H1 (cell line): ENCODE measurements around the gene TNIP3. TPM values are rescaled to one million over a fixed set of nuclear protein-coding genes. Genes with fewer than 3 reads are reported as not detected.

Source experiments
- CTCF ChIA-PET: fragments of 300-600 bp; sonication (Branson Sonifier 250); formaldehyde crosslinking; loops from one replicate; lab custom pipeline; 2021; ENCODE audit not compliant: partially characterized antibody; lab: Charles Lee
- POLR2A ChIA-PET: fragments of 300-600 bp; sonication (Branson Sonifier 250); formaldehyde crosslinking; loops from one replicate; lab custom pipeline; 2021; ENCODE audit warnings: inconsistent platforms; ENCODE audit not compliant: partially characterized antibody; lab: Charles Lee
- DNase-seq, 2 experiments: peaks; one replicate each; pipeline versions ENCODE4 v3.0.0 to v3.0.0-alpha.2; 2010 to 2022; ENCODE audit warnings: low spot score in 2 of 2, low read depth in 1 of 2, mixed read lengths in 1 of 2
- FAIRE-seq: peaks from 2 replicates; lab custom pipeline; 2011; peaks lifted over from hg19 to GRCh38; lab: Jason Lieb, UNC
- H2AFZ ChIP-seq: 2 replicates; pipeline ENCODE4 v1.8.1; 2012; ENCODE audit warnings: low read length, inconsistent platforms
- H2AK5ac ChIP-seq: 2 replicates; pipeline ENCODE4 v1.6.1; 2013; ENCODE audit warnings: low read depth, low read length
- H2BK120ac ChIP-seq: replicated peaks from 2 replicates; pipeline ENCODE3; 2013; ENCODE audit warnings: low read depth, low read length, inconsistent platforms
- H2BK12ac ChIP-seq: 2 replicates; pipeline ENCODE4 v1.6.1; 2013; ENCODE audit warnings: low read depth, low read length
- H2BK15ac ChIP-seq: 2 replicates; pipeline ENCODE4 v1.6.1; 2013; ENCODE audit warnings: low read length
- H2BK20ac ChIP-seq: 2 replicates; pipeline ENCODE4 v1.6.1; 2013; ENCODE audit warnings: low read length
- H2BK5ac ChIP-seq: 2 replicates; pipeline ENCODE4 v1.6.1; 2013; ENCODE audit warnings: low read depth, low read length
- H3K14ac ChIP-seq: 2 replicates; pipeline ENCODE4 v1.6.1; 2013; ENCODE audit warnings: inconsistent platforms; ENCODE audit not compliant: insufficient read length
- H3K18ac ChIP-seq: 2 replicates; pipeline ENCODE4 v1.6.1; 2013; ENCODE audit warnings: low read length; ENCODE audit errors: extremely low read depth
- H3K23ac ChIP-seq: 2 replicates; pipeline ENCODE4 v1.6.1; 2013; ENCODE audit warnings: inconsistent platforms; ENCODE audit not compliant: insufficient read length
- H3K23me2 ChIP-seq: 2 replicates; pipeline ENCODE4 v1.6.1; 2013; ENCODE audit warnings: low read depth, low read length
- H3K27ac ChIP-seq: 2 replicates; pipeline ENCODE4 v1.6.1; 2011; ENCODE audit warnings: low read depth, low read length, inconsistent platforms
- H3K27me3 ChIP-seq, 4 experiments: replicated peaks in 1 of 4; 1 replicate in 1 of 4; 2 replicates in 3 of 4; pipeline versions ENCODE4 v1.6.1 to v1.8.1; 2011 to 2013; ENCODE audit warnings: low read length in 3 of 4, mild to moderate bottlenecking in 3 of 4, inconsistent platforms in 2 of 4, mixed read lengths in 2 of 4, moderate library complexity in 1 of 4; ENCODE audit not compliant: control insufficient read depth in 3 of 4, insufficient read depth in 3 of 4; ENCODE audit errors: extremely low read depth in 1 of 4
- H3K36me3 ChIP-seq, 4 experiments: 2 replicates each; pipeline versions ENCODE4 v1.6.1 to v1.8.1; 2011 to 2013; ENCODE audit warnings: mild to moderate bottlenecking in 4 of 4, low read length in 3 of 4, moderate library complexity in 2 of 4, control low read depth in 1 of 4, inconsistent platforms in 1 of 4; ENCODE audit not compliant: insufficient read depth in 4 of 4, control insufficient read depth in 2 of 4
- H3K4ac ChIP-seq: replicated peaks from 2 replicates; pipeline ENCODE3; 2013; ENCODE audit warnings: low read length, low read depth, mixed read lengths, inconsistent platforms; ENCODE audit not compliant: insufficient read length
- H3K4me1 ChIP-seq, 4 experiments: replicated peaks in 1 of 4; 1 replicate in 1 of 4; 2 replicates in 3 of 4; pipeline versions ENCODE4 v1.6.1 to v1.8.1; 2011 to 2013; ENCODE audit warnings: low read length in 3 of 4, inconsistent platforms in 2 of 4, mixed read lengths in 1 of 4; ENCODE audit not compliant: insufficient read depth in 4 of 4, control insufficient read depth in 3 of 4
- H3K4me2 ChIP-seq, 2 experiments: 2 replicates each; pipeline versions ENCODE4 v1.6.1 to v1.8.1; 2011 to 2013; ENCODE audit warnings: low read depth in 2 of 2, low read length in 2 of 2, control low read depth in 1 of 2, inconsistent platforms in 1 of 2, mild to moderate bottlenecking in 1 of 2; ENCODE audit not compliant: insufficient read depth in 1 of 2
- H3K4me3 ChIP-seq, 4 experiments: fragments of 200-600, 300-600 bp in 1 of 4; sonication (generic), shearing (Covaris generic), sonication (Bioruptor Twin) in 1 of 4; 2 replicates each; pipeline versions ENCODE4 v1.5.1 to v1.8.1; 2011 to 2016; ENCODE audit warnings: low read length in 4 of 4, low read depth in 3 of 4, control low read depth in 2 of 4, inconsistent platforms in 2 of 4, mild to moderate bottlenecking in 2 of 4, mixed read lengths in 1 of 4, moderate library complexity in 1 of 4; ENCODE audit not compliant: insufficient read depth in 2 of 4; ENCODE audit errors: extremely low read depth in 1 of 4
- H3K56ac ChIP-seq: replicated peaks from 2 replicates; pipeline ENCODE3; 2013; ENCODE audit warnings: low read depth, mild to moderate bottlenecking, mixed read lengths, low read length, inconsistent platforms; ENCODE audit not compliant: insufficient read length
- H3K79me1 ChIP-seq: 2 replicates; pipeline ENCODE4 v1.6.1; 2013; ENCODE audit warnings: low read depth, low read length, control low read depth
- H3K79me2 ChIP-seq, 2 experiments: 2 replicates each; pipeline versions ENCODE4 v1.6.1 to v1.8.1; 2012 to 2013; ENCODE audit warnings: low read length in 2 of 2, mild to moderate bottlenecking in 2 of 2, inconsistent platforms in 1 of 2; ENCODE audit not compliant: insufficient read depth in 2 of 2, control insufficient read depth in 1 of 2
- H3K9ac ChIP-seq, 4 experiments: replicated peaks in 1 of 4; 1 replicate in 1 of 4; 2 replicates in 3 of 4; pipeline versions ENCODE4 v1.6.1 to v1.8.1; 2011 to 2013; ENCODE audit warnings: low read depth in 3 of 4, low read length in 3 of 4, control low read depth in 2 of 4, mild to moderate bottlenecking in 2 of 4, moderate library complexity in 2 of 4, inconsistent platforms in 1 of 4; ENCODE audit errors: extremely low read depth in 1 of 4
- H3K9me3 ChIP-seq, 2 experiments: 2 replicates each; pipeline versions ENCODE4 v1.6.1 to v1.8.1; 2012 to 2013; ENCODE audit warnings: mild to moderate bottlenecking in 2 of 2, moderate library complexity in 2 of 2, control low read depth in 1 of 2, inconsistent platforms in 1 of 2, low read depth in 1 of 2, low read length in 1 of 2, mixed read lengths in 1 of 2; ENCODE audit not compliant: insufficient read depth in 2 of 2
- H4K20me1 ChIP-seq, 2 experiments: replicated peaks in 1 of 2; 2 replicates each; pipeline versions ENCODE3 to v1.8.1; 2011 to 2013; ENCODE audit warnings: inconsistent platforms in 2 of 2, low read length in 2 of 2, mild to moderate bottlenecking in 1 of 2; ENCODE audit not compliant: insufficient read depth in 2 of 2, control insufficient read depth in 1 of 2
- H4K5ac ChIP-seq: 2 replicates; pipeline ENCODE4 v1.6.1; 2013; ENCODE audit warnings: low read length, low read depth, mixed read lengths, inconsistent platforms; ENCODE audit not compliant: insufficient read length
- H4K8ac ChIP-seq: 2 replicates; pipeline ENCODE4 v1.8.0; 2013; ENCODE audit warnings: mild to moderate bottlenecking, moderate library complexity, low read length, inconsistent platforms; ENCODE audit not compliant: insufficient read depth; ENCODE audit errors: extremely low read depth
- H4K91ac ChIP-seq: replicated peaks from 2 replicates; pipeline ENCODE3; 2013; ENCODE audit warnings: low read length, mixed read lengths, inconsistent platforms; ENCODE audit not compliant: insufficient read length
- BRCA1 ChIP-seq: IDR thresholded peaks from 2 replicates; pipeline ENCODE4 v1.6.1; 2012; ENCODE audit warnings: low read depth, low read length, improper control_type of control experiment
- CBX8 ChIP-seq: fragments of 300-800, 300-1000 bp; sonication (generic); IDR thresholded peaks from 2 replicates; pipeline ENCODE4 v1.7.1; 2016; ENCODE audit warnings: low read depth, low read length, borderline replicate concordance
- CHD1 ChIP-seq: IDR thresholded peaks from 2 replicates; pipeline ENCODE4 v1.6.1; 2012; ENCODE audit warnings: low read depth, low read length, improper control_type of control experiment
- CHD2 ChIP-seq: IDR thresholded peaks from 2 replicates; pipeline ENCODE4 v1.6.1; 2012; ENCODE audit warnings: low read length, improper control_type of control experiment
- EZH2 ChIP-seq: fragments of 200-600 bp; sonication (generic); IDR thresholded peaks from 2 replicates; pipeline ENCODE4 v1.7.1; 2012; ENCODE audit warnings: low read depth, mild to moderate bottlenecking, moderate library complexity, low read length, inconsistent platforms; ENCODE audit not compliant: severe bottlenecking
- GABPA ChIP-seq: IDR thresholded peaks from 2 replicates; pipeline ENCODE4 v1.6.1; 2011; ENCODE audit warnings: mild to moderate bottlenecking, low read length, moderate library complexity, borderline replicate concordance; ENCODE audit not compliant: insufficient read depth
- GTF2F1 ChIP-seq: IDR thresholded peaks from 2 replicates; pipeline ENCODE4 v1.6.1; 2012; ENCODE audit warnings: low read depth, low read length, improper control_type of control experiment, borderline replicate concordance
- HDAC2 ChIP-seq, 2 experiments: fragments of 300-600 bp in 1 of 2; sonication (generic) in 1 of 2; IDR thresholded peaks; 2 replicates each; pipeline ENCODE4 v1.6.1; 2011 to 2012; ENCODE audit warnings: low read depth in 2 of 2, low read length in 2 of 2, mild to moderate bottlenecking in 2 of 2, moderate library complexity in 2 of 2, borderline replicate concordance in 1 of 2, inconsistent platforms in 1 of 2
- JUND ChIP-seq: IDR thresholded peaks from 2 replicates; pipeline ENCODE4 v1.6.1; 2011; ENCODE audit warnings: mild to moderate bottlenecking, improper control_type of control experiment, low read length
- KDM1A ChIP-seq: fragments of 200-600, 300-600 bp; sonication (generic); IDR thresholded peaks from 2 replicates; pipeline ENCODE4 v1.7.1; 2016; ENCODE audit warnings: mild to moderate bottlenecking, low read length, borderline replicate concordance
- MAFK ChIP-seq: IDR thresholded peaks from 2 replicates; pipeline ENCODE4 v1.6.1; 2012; ENCODE audit warnings: low read depth, mild to moderate bottlenecking, improper control_type of control experiment, low read length
- RAD21 ChIP-seq, 2 experiments: IDR thresholded peaks in 1 of 2; conservative IDR thresholded peaks in 1 of 2; 2 replicates each; pipeline ENCODE4 v1.6.1; 2011; ENCODE audit warnings: low read depth in 2 of 2, low read length in 2 of 2, improper control_type of control experiment in 1 of 2, inconsistent platforms in 1 of 2, mild to moderate bottlenecking in 1 of 2, moderate library complexity in 1 of 2
- SIRT6 ChIP-seq: IDR thresholded peaks from one replicate; pipeline ENCODE4 v1.7.1; 2012; ENCODE audit warnings: low read length, inconsistent platforms
- polyA plus RNA-seq, 7 experiments: library from polyadenylated mRNA; depleted of rRNA in 3 of 7; stranded (reverse) in 5 of 7; unstranded in 2 of 7; fragments of >200 nt in 5 of 7; fragments of 200-250 nt in 2 of 7; gene quantifications; 1 replicate in 5 of 7; 2 replicates in 1 of 7; 4 replicates in 1 of 7; pipeline versions ENCODE4 v1.2.1 to v1.2.3, GENCODE V29; 2011 to 2013; ENCODE audit warnings: missing spikeins in 2 of 7, mixed read lengths in 2 of 7
- total RNA-seq: library from RNA; stranded (reverse); fragmentation: NEBNext Ultra II Directional; extraction: Animal tissue kit (Norgen Biotek cat#: 25700); gene quantifications from 2 replicates; pipeline ENCODE4 v1.2.1, GENCODE V29; 2021
- TF ChIP-seq, protein P1 (sequence below): IDR thresholded peaks from 2 replicates; pipeline ENCODE4 v1.6.1; 2011; ENCODE audit warnings: low read length, improper control_type of control experiment

TNIP3 gene
- total and polyA plus RNA-seq, 2 of the 8 experiments (the other 6 are each of a cell fraction or from before 2014, with no cell fraction given) = not detected

DNA sequence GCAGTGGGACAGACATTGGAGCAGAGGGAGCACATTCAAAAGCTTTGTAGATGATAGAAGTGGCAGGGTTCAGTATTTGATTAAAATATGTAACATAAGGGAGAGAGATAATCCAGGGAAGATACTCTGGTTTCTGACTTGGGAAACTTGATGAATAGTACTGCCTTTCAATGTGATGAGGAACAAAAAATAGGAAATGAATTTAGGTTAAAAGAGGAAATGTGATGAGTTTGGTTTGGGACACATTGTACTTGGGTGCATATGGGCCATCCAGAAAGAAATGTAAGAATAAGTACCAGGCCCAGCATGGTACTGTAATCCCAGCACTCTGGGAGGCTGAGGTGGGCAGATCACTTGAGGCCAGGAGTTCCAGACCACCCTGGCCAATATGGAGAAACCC, 70.9 kb downstream of the TNIP3 start:
- CTCF ChIA-PET = interaction anchor here (1.8 kb wide), 1 partner anchor 9 kb away, joined by 9 read pairs; no protein-coding TSS in a partner anchor

More for the DNA sequence above, 70.9 kb downstream of the TNIP3 start:
- Histone ChIP-seq H4K91ac (no peak overlapping the region), H3K36me3 (no peaks in the 10 kb centered on the region), H3K18ac (no peak overlapping the region), H2BK120ac (no peak overlapping the region), H2BK5ac (no peak overlapping the region), H3K79me2 (no peaks in the 10 kb centered on the region), H3K27me3 (no peaks in the 10 kb centered on the region), H3K14ac (no peak overlapping the region), H3K9me3 (no peaks in the 10 kb centered on the region), H2AFZ (no peak overlapping the region), H2BK12ac (no peak overlapping the region), H3K23me2 (no peaks in the 10 kb centered on the region), H3K9ac (no peak overlapping the region), H3K4me1 (no peaks in the 10 kb centered on the region), H3K23ac (no peak overlapping the region), H3K4me3 (no peak overlapping the region), H4K5ac (no peak overlapping the region), H2AK5ac (no peak overlapping the region), H3K79me1 (no peaks in the 10 kb centered on the region), H3K56ac (no peak overlapping the region), H2BK15ac (no peak overlapping the region), H4K8ac (no peak overlapping the region), H3K4ac (no peak overlapping the region), H3K27ac (no peak overlapping the region), H4K20me1 (no peaks in the 10 kb centered on the region), H2BK20ac (no peak overlapping the region), H3K4me2 (no peak overlapping the region)
- FAIRE-seq (no peak), DNase-seq (no peak)
- POLR2A ChIA-PET = no interaction called here
- TF ChIP-seq BRCA1 (no peak), CHD1 (no peak), KDM1A (no peak), GABPA (no peak), CBX8 (no peak), RAD21 (IDR thresholded peaks at IDR 0.05 in 1 of 2, conservative IDR thresholded peaks at IDR 0.05 in 1 of 2; ENCODE audit: low read depth in 2 of 2, low read length in 2 of 2) (no peak), GTF2F1 (no peak), HDAC2 (IDR thresholded peaks at IDR 0.05; ENCODE audit: borderline replicate concordance in 1 of 2, low read depth in 2 of 2, low read length in 2 of 2) (no peak), MAFK (no peak), EZH2 (no peak), JUND (no peak), SIRT6 (no peak), CHD2 (no peak)
- TF ChIP-seq, protein P1, sequence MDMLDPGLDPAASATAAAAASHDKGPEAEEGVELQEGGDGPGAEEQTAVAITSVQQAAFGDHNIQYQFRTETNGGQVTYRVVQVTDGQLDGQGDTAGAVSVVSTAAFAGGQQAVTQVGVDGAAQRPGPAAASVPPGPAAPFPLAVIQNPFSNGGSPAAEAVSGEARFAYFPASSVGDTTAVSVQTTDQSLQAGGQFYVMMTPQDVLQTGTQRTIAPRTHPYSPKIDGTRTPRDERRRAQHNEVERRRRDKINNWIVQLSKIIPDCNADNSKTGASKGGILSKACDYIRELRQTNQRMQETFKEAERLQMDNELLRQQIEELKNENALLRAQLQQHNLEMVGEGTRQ = no peak
